ENCODE results near the gene GCFC2. TPM values are rescaled to one million over a fixed set of nuclear protein-coding genes. Genes with fewer than 3 reads are reported as not detected.

The GCFC2 gene
- total and polyA plus RNA-seq, 2 of the 13 experiments (the other 11 are each of a cell fraction or from before 2014, with no cell fraction given), result 26.8 to 49.0 TPM

GRCh38 chr2:75646583-75647425 is 63.9 kb downstream of the GCFC2 start, which contains the start of gene MRPL19 (continued):
- TF ChIP-seq ATF5 (CRISPR knock-in tag; IDR thresholded peaks at IDR 0.05; ENCODE audit: low read depth) (no peak), ZKSCAN5 (CRISPR knock-in tag; IDR thresholded peaks at IDR 0.05) (peak; percentile 62; the same call in 1 of the 2 replicates), NR2F1 (CRISPR knock-in tag; IDR thresholded peaks at IDR 0.05) (no peak; a peak in 1 of 4 replicates), RBAK (CRISPR knock-in tag; IDR thresholded peaks at IDR 0.05) (peak; percentile 33; the same call in 1 of the 2 replicates), BCLAF1 (IDR thresholded peaks at IDR 0.05) (no peak), CHCHD3 (CRISPR knock-in tag; IDR thresholded peaks at IDR 0.05) (peak; percentile 83; the same call in 1 of the 2 replicates), ZNF143 (CRISPR knock-in tag; IDR thresholded peaks at IDR 0.05) (peak; percentile 98), PRDM4 (CRISPR knock-in tag; IDR thresholded peaks at IDR 0.05; ENCODE audit: borderline replicate concordance) (no peak; the same call in 1 of the 2 replicates), SNAI1 (CRISPR knock-in tag; IDR thresholded peaks at IDR 0.05; ENCODE audit: borderline replicate concordance) (peak; percentile 74; the same call in 1 of the 2 replicates), PREB (CRISPR knock-in tag; IDR thresholded peaks at IDR 0.05) (0 out of 2 replicates have a peak, but pooled peaks have one; percentile 17), ZMYM3 (CRISPR knock-in tag; IDR thresholded peaks at IDR 0.05) (no peak; the same call in 1 of the 2 replicates), SKIL (CRISPR knock-in tag; IDR thresholded peaks at IDR 0.05; ENCODE audit: borderline replicate concordance) (no peak), NCOA5 (CRISPR knock-in tag; IDR thresholded peaks at IDR 0.05) (no peak), IRF1 (CRISPR knock-in tag; IDR thresholded peaks at IDR 0.05; ENCODE audit: low read depth) (peak; percentile 86), ZNF768 (CRISPR knock-in tag; IDR thresholded peaks at IDR 0.05) (peak; percentile 77), CBX5 (CRISPR knock-in tag; IDR thresholded peaks at IDR 0.05; ENCODE audit: borderline replicate concordance) (peak; percentile 87)
